ENCODE measurements around the gene SMARCA1.

The SMARCA1 gene

GRCh38 chrX:129534816-129535578 lies 11.7 kb upstream of the SMARCA1 start:
- in situ Hi-C loops (cut with HindIII; ENCODE audit: low pct_ligation_motif_present, low pct_unique_long_range_greater_than_20kb, low sequenced_read_pairs): no loop called here
- DNase-seq: no peak

DNA sequence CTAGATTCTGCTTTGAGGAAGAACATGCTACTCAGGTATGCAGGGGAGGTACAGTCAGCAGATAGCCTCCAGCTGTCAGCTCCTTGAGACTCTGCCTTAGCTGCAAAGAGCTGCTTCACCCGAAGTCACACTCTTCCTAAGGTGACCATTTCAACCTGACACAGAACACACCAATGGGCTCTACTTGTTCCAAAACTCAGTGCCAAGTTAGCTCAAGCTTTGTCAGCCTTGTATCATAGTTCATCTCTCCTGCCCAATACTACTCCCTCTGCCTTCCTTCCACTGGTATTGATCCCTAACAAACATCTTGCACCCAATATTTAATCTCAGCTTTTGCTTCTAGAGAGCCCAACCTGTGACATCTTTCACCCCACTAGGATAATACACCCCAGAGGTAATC lies 7.8 kb upstream of the SMARCA1 start:
- in situ Hi-C loops (cut with HindIII; ENCODE audit: low pct_ligation_motif_present, low pct_unique_long_range_greater_than_20kb, low sequenced_read_pairs): no loop called here
- no peak for DNase-seq

- DNase-seq: no peak
- in situ Hi-C loops (cut with HindIII; ENCODE audit: low pct_ligation_motif_present, low pct_unique_long_range_greater_than_20kb, low sequenced_read_pairs): no loop called here
These were observed 7.1 kb upstream of the SMARCA1 start for GRCh38 chrX:129530410-129530809.

- in situ Hi-C loops (cut with HindIII; ENCODE audit: low pct_ligation_motif_present, low pct_unique_long_range_greater_than_20kb, low sequenced_read_pairs): no loop called here
- no peak for DNase-seq
These were observed 6.5 kb upstream of the SMARCA1 start for GRCh38 chrX:129529685-129530281.

GRCh38 chrX:129525896-129526295 lies 2.6 kb upstream of the SMARCA1 start:
- in situ Hi-C loops (cut with HindIII; ENCODE audit: low pct_ligation_motif_present, low pct_unique_long_range_greater_than_20kb, low sequenced_read_pairs): no loop called here
- no peak for DNase-seq

GRCh38 chrX:129525162-129525561 lies 1.9 kb upstream of the SMARCA1 start:
- no peak for DNase-seq
- in situ Hi-C loops (cut with HindIII; ENCODE audit: low pct_ligation_motif_present, low pct_unique_long_range_greater_than_20kb, low sequenced_read_pairs): no loop called here

DNA sequence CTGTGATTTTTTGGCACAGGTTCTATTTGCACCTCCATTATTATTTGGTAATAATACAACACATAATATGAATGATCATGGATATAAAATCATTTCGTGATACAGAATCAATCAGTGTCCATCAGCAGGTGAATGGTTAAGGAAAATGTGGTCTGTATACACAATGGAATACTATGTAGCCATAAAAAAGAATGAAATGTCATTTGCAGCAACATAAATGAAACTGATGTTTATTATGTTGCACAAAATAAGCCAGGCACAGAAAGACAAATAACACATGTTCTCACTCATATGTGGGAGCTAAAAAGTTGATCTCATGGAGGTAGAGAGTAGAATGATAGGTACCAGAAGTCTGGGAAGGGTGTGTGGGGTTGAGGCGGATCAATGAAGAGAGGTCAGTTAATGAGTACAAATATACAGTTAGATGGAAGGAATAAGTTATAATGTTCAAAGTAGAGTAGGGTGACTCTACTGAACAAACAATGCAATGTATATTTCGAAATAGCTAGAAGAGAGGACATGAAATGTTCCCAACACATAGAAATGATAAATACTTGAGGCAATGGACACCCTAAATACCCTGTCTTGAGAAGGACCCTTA lies 1.1 kb upstream of the SMARCA1 start:
- no peak for DNase-seq
- in situ Hi-C loops (cut with HindIII; ENCODE audit: low pct_ligation_motif_present, low pct_unique_long_range_greater_than_20kb, low sequenced_read_pairs): no loop called here

DNA sequence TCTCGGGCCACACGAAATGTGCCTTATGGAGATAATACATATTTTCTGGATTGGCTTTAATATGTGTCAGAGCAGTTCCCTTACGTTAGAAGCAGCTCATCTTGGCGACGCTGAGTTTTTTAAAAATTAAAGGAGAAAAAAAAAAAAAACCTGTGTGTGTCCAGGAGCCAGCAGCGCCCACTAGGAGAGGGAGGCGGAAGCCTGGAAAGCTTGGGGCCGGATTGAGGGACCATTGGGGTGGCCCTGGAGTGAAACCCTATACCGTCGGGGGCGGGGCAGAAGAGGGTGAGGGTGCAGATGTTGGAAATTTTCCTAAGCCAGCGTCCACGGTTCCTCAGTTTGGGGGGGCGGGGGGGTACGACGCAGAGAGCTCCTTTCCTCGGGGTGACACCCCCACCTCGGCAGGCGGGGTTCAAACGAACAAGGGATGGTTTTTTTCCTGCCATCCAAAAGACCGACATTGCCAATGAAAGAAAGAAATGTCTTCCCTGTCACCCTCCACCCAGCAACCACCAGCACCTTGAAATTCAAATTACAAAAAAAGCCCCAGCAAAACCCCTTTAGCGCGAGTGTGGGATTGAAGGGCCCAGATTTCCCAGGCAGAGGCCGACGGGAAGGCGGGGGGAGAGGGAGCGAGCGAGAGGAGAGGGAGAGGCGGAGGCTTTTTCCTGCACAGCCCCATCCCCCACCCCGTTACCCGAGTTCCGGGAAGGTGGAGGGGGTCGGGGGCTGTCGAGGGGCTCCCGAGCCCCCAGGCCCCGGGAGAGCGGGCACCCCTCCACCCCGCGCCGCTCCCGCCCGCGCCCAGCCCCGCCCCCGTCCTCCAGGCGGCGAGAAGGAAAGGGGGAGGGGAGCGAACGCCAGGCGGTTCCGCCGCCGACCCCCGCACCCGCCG lies 859 bp downstream of the SMARCA1 start:
- DNase-seq: peak; percentile 60
- in situ Hi-C loops (cut with HindIII; ENCODE audit: low pct_ligation_motif_present, low pct_unique_long_range_greater_than_20kb, low sequenced_read_pairs): no loop called here

GRCh38 chrX:129520151-129520550 lies 3.1 kb downstream of the SMARCA1 start:
- in situ Hi-C loops (cut with HindIII; ENCODE audit: low pct_ligation_motif_present, low pct_unique_long_range_greater_than_20kb, low sequenced_read_pairs): no loop called here

GRCh38 chrX:129516402-129516801 lies 6.9 kb downstream of the SMARCA1 start:
- in situ Hi-C loops (cut with HindIII; ENCODE audit: low pct_ligation_motif_present, low pct_unique_long_range_greater_than_20kb, low sequenced_read_pairs): no loop called here
- no peak for DNase-seq

More at GRCh38 chrX:129520151-129520550, 3.1 kb downstream of the SMARCA1 start:
- no peak for DNase-seq

GRCh38 chrX:129512409-129512808 lies 10.9 kb downstream of the SMARCA1 start:
- in situ Hi-C loops (cut with HindIII; ENCODE audit: low pct_ligation_motif_present, low pct_unique_long_range_greater_than_20kb, low sequenced_read_pairs): no loop called here
- no peak for DNase-seq

DNA sequence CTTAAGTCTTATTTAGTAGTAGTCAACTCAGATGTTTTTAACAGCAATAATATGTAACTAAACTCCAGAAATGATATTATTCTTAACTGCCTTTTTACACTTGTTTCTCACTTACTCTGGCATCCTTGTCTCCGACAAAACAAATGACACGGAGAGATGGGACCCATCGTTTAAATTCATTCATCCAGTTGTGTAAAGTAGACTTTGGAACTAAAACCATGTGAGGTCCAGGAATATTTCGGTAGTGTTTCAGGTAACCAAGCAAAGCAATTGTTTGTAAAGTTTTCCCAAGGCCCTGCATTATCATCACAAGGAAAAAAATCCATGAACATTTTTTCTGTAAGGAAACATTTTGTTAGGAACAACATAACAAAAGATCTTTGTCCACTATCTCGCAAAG lies 11.6 kb downstream of the SMARCA1 start:
- in situ Hi-C loops (cut with HindIII; ENCODE audit: low pct_ligation_motif_present, low pct_unique_long_range_greater_than_20kb, low sequenced_read_pairs): no loop called here
- DNase-seq: no peak

DNA sequence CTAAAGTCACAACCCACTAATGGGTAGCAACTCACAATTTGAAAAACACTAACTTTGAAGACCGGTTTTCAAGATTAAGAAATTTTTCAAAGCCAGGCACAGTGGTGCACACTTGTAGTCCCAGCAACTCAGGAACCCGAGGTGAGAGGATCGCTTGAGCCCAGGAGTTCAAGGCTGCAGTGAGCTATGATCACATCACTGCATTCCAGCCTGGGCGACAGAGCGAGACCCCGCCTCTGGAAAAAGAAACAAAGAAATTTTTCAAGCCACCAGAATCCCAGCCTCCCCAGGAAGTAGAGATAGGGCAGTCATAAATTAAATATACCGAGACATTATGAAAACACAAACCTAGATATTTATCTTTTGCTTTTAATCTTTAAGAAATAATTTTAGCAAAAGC lies 13.0 kb downstream of the SMARCA1 start:
- no peak for DNase-seq
- in situ Hi-C loops (cut with HindIII; ENCODE audit: low pct_ligation_motif_present, low pct_unique_long_range_greater_than_20kb, low sequenced_read_pairs): no loop called here

DNA sequence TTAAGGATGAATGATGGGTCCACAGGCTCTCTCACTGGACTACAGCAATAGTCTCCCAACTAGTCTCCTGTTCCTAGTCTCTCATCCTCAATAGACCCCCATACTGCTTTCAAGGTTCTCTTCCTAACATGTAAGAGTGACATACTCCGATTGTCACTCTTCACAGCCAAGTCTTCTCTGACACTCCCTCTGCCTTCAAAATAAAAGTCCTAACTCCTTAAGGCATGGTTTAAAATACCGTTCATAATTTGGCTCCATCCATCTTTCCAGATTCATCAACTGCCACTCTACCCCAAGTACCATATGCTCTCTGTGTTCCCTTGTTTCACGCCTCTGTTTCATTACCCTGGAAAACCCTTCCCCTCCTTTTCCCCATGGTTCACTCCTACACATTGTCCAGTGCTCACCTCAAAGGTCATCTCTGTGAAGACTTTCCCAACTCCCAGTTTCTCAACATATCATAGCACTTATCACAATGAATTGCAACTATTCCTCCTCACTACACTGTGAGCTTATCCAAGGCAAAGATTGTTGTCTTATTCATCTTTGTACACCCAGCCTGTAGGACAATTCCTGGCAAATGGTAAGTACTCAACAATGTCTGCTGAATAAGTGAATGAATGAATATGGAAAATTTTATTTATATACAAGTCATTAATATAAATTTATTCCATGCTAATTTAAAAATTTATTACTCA lies 26.0 kb downstream of the SMARCA1 start:
- in situ Hi-C loops (cut with HindIII; ENCODE audit: low pct_ligation_motif_present, low pct_unique_long_range_greater_than_20kb, low sequenced_read_pairs): no loop called here
- no peak for DNase-seq

DNA sequence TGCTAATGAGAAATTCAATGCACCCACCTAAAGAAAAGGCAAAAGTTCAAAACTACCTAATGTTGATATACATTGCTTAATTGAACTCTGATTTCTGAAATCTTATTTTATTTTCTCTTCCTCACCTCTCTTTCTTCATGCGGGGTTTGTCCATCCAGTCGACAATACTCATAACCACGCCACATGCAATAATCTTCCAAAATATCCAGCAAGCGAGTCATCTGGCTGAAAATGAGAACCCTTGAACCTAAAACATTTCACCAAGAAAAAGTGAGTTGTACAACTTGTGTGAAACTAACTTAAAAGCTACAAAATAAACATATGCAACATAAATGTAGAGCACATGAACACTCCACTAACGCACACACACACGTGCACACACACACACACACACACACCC lies 26.7 kb downstream of the SMARCA1 start:
- in situ Hi-C loops (cut with HindIII; ENCODE audit: low pct_ligation_motif_present, low pct_unique_long_range_greater_than_20kb, low sequenced_read_pairs): no loop called here
- DNase-seq: no peak

GRCh38 chrX:129495900-129496299 lies 27.4 kb downstream of the SMARCA1 start:
- DNase-seq: no peak
- in situ Hi-C loops (cut with HindIII; ENCODE audit: low pct_ligation_motif_present, low pct_unique_long_range_greater_than_20kb, low sequenced_read_pairs): no loop called here

DNA sequence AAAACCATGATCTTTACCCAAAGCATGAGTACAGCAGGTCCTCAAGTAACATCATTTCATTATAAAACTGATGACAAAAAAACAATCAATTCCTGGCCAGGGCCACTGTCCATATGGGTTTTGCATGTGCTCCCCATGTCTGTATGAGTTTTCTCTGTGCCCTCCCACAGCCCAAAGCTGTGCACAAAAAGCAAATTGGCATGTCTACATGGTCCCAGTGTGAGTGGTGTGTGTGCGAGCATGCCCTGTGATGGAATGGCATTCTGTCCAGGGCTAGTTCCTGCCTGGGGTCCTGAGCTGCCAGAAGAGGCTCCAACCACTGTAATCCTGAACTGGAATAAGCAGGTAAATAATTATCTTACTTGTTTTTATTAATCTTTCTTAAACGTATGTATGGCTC lies 28.4 kb downstream of the SMARCA1 start:
- in situ Hi-C loops (cut with HindIII; ENCODE audit: low pct_ligation_motif_present, low pct_unique_long_range_greater_than_20kb, low sequenced_read_pairs): no loop called here
- no peak for DNase-seq

DNA sequence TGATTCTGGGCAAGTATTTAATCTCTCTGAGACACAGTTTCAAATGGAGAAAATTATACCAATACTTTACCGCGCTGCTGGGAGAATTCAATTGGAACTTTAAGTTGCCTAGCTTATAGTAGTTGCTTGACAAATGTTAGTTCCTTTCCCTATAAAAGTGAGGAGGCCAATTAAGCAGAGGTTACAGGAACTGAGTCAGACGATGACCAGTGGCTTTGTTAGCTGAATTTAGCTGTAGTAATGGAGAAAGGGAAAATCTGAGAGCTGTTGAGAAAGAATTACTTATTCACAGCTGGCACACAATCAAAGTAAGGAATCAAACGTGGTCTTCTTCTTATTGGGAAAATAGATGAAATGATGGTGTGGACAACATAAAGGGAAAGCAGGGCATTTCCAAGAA lies 29.6 kb downstream of the SMARCA1 start:
- no peak for DNase-seq
- in situ Hi-C loops (cut with HindIII; ENCODE audit: low pct_ligation_motif_present, low pct_unique_long_range_greater_than_20kb, low sequenced_read_pairs): no loop called here
